Measurements from ENCODE around the gene KIAA1958. TPM values are rescaled to one million over a fixed set of nuclear protein-coding genes. Genes with fewer than 3 reads are reported as not detected.

Gene KIAA1958
- total RNA-seq, 2 experiments from 2014 or later: 5.6 to 6.8 TPM

DNA sequence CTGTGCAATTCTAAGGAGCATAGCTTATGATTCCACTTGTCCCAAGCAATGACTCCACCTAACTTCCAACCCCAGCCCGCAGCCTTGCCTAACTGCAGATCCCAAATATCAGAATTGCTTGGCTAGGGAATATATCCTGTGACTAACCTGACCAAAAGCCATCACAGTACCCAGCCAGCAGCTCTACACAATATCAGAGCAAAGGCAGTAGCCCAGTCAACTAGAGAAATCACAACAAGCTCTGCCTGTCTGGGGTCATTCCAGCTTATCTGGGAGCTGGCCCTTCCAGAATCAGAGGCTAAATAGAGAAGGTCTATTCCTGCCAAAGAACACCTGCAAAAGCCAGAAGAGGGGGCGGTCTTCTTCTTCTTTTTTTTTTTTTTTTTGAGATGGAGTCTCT, 9.3 kb upstream of the KIAA1958 start:
- peaks cover 22% of the 10 kb centered on the region for H3K36me3 Mint-ChIP-seq (ENCODE audit: low read depth)
- TF ChIP-seq, protein P1, sequence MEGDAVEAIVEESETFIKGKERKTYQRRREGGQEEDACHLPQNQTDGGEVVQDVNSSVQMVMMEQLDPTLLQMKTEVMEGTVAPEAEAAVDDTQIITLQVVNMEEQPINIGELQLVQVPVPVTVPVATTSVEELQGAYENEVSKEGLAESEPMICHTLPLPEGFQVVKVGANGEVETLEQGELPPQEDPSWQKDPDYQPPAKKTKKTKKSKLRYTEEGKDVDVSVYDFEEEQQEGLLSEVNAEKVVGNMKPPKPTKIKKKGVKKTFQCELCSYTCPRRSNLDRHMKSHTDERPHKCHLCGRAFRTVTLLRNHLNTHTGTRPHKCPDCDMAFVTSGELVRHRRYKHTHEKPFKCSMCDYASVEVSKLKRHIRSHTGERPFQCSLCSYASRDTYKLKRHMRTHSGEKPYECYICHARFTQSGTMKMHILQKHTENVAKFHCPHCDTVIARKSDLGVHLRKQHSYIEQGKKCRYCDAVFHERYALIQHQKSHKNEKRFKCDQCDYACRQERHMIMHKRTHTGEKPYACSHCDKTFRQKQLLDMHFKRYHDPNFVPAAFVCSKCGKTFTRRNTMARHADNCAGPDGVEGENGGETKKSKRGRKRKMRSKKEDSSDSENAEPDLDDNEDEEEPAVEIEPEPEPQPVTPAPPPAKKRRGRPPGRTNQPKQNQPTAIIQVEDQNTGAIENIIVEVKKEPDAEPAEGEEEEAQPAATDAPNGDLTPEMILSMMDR (IDR thresholded peaks at IDR 0.05): no peak
- H3K36me3 ChIP-seq (ENCODE audit: insufficient read depth, low read length): no peaks in the 10 kb centered on the region
- H3K4me1 Mint-ChIP-seq (ENCODE audit: low read depth): no peaks in the 10 kb centered on the region
- CTCF ChIA-PET: no interaction called here
- no peak overlapping the region for H3K4me3 ChIP-seq (ENCODE audit: low read length)
- H3K27me3 ChIP-seq (ENCODE audit: control insufficient read depth in 1 of 2, insufficient read depth in 2 of 2, low read length in 2 of 2): no peaks in the 10 kb centered on the region
- H3K27ac Mint-ChIP-seq: no peak overlapping the region
- H3K27ac ChIP-seq (ENCODE audit: low read depth in 1 of 2, low read length in 2 of 2): no peak overlapping the region
- POLR2A ChIA-PET: no interaction called here
- H3K9me3 ChIP-seq (ENCODE audit: control insufficient read depth in 1 of 2, insufficient read depth in 1 of 2, low read length in 2 of 2): peaks cover 0 to 4% of the 10 kb centered on the region in 2 experiments
- DNase-seq (no peak), ATAC-seq (ENCODE audit: poor library complexity) (no peak)
- H3K4me3 Mint-ChIP-seq: no peak overlapping the region
- peaks cover 2% of the 10 kb centered on the region for H3K9me3 Mint-ChIP-seq
- no peaks in the 10 kb centered on the region for H3K27me3 Mint-ChIP-seq
- intact Hi-C loops (cut with DNase I, micrococcal nuclease): no loop called here
- no peaks in the 10 kb centered on the region for H3K4me1 ChIP-seq (ENCODE audit: insufficient read depth, low read length)

DNA sequence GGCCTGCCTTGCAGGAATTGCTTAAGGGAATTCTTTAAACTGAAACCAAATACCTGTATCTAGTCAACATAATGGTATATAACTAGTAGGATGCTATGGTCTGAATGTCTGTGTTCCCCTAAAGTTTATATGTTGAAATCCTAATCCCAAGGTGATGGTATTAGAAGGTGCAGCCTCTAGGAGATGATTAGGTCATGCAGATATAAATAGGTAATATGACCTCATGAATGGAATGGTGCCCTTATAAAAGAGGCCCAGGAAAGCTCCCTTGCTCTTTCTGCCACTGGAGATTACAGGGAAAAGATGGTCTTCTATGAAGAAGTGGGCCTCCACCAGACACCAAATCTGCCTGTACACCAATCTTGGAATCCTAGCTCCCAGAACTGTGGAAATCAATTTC, 7.4 kb upstream of the KIAA1958 start:
- Histone ChIP-seq H3K4me3 (ENCODE audit: low read length) (no peak overlapping the region), H3K27me3 (ENCODE audit: control insufficient read depth in 1 of 2, insufficient read depth in 2 of 2, low read length in 2 of 2) (no peaks in the 10 kb centered on the region), H3K27ac (ENCODE audit: low read depth in 1 of 2, low read length in 2 of 2) (no peak overlapping the region), H3K36me3 (ENCODE audit: insufficient read depth, low read length) (no peaks in the 10 kb centered on the region), H3K4me1 (ENCODE audit: insufficient read depth, low read length) (no peaks in the 10 kb centered on the region), H3K9me3 (ENCODE audit: control insufficient read depth in 1 of 2, insufficient read depth in 1 of 2, low read length in 2 of 2) (peaks cover 0 to 3% of the 10 kb centered on the region in 2 experiments)
- ChIA-PET POLR2A (no interaction called here), CTCF (no interaction called here)
- Mint-ChIP-seq H3K27ac (no peak overlapping the region), H3K36me3 (ENCODE audit: low read depth) (peaks cover 22% of the 10 kb centered on the region), H3K27me3 (no peaks in the 10 kb centered on the region), H3K4me1 (ENCODE audit: low read depth) (no peaks in the 10 kb centered on the region), H3K4me3 (no peak overlapping the region), H3K9me3 (peaks cover 2% of the 10 kb centered on the region)
- intact Hi-C loops (cut with DNase I, micrococcal nuclease): no loop called here
- DNase-seq (no peak), ATAC-seq (ENCODE audit: poor library complexity) (no peak)
- TF ChIP-seq, protein P1 (IDR thresholded peaks at IDR 0.05): no peak

DNA sequence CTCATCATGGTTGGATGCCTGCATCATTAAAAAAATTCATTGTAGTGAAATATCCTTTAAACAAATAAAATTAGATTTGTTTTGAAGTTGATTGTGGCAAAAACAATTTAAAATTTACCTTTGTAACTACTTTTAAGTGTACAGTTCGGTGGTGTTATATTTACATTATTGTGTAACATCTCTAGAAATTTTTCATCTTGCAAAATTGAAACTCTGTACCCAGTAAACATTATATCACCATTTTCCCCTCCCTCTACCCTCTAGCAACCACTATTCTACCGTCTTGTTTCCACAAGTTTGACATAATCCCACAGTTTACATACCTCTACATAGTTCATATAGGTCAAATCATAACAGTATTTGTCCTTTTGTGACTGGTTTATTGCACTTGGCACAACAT, 2.0 kb upstream of the KIAA1958 start:
- no peak overlapping the region for H3K27ac Mint-ChIP-seq
- no peak overlapping the region for H3K4me3 ChIP-seq (ENCODE audit: low read length)
- CTCF ChIA-PET: no interaction called here
- intact Hi-C loops (cut with DNase I, micrococcal nuclease): loop anchor here in 1 of 2 experiments (2.0 to 10.0 kb wide), 6 partner anchors 152 to 1000 kb away; partner anchors contain the start of genes DNAJC25, ECPAS, GNG10 and INIP
- peaks cover 18% of the 10 kb centered on the region for H3K4me1 ChIP-seq (ENCODE audit: insufficient read depth, low read length)
- TF ChIP-seq, protein P1 (IDR thresholded peaks at IDR 0.05): no peak
- H3K4me3 Mint-ChIP-seq: no peak overlapping the region
- peaks cover 30% of the 10 kb centered on the region for H3K4me1 Mint-ChIP-seq (ENCODE audit: low read depth)
- ATAC-seq (ENCODE audit: poor library complexity) (no peak), DNase-seq (no peak)
- H3K36me3 Mint-ChIP-seq (ENCODE audit: low read depth): peaks cover 16% of the 10 kb centered on the region
- H3K9me3 Mint-ChIP-seq: no peaks in the 10 kb centered on the region
- H3K27me3 ChIP-seq (ENCODE audit: control insufficient read depth in 1 of 2, insufficient read depth in 2 of 2, low read length in 2 of 2): no peaks in the 10 kb centered on the region
- H3K27me3 Mint-ChIP-seq: no peaks in the 10 kb centered on the region
- H3K27ac ChIP-seq (ENCODE audit: low read depth in 1 of 2, low read length in 2 of 2): no peak overlapping the region
- POLR2A ChIA-PET: interaction anchor here (1.2 kb wide), 1 partner anchor 233 kb away, joined by 3 read pairs; the partner anchor contains the start of gene INIP
- H3K36me3 ChIP-seq (ENCODE audit: insufficient read depth, low read length): no peaks in the 10 kb centered on the region
- no peaks in the 10 kb centered on the region for H3K9me3 ChIP-seq (ENCODE audit: control insufficient read depth in 1 of 2, insufficient read depth in 1 of 2, low read length in 2 of 2)

All from CD4-positive, alpha-beta T cell (primary cell).